ENCODE results near the gene ACOD1.
"Not testable (repeated sequence)": the region's sequence is repeated elsewhere in the genome, so short reads cannot be mapped to it uniquely, and the experiment has no call there.

The ACOD1 gene

GRCh38 chr13:76948149-76948548 lies at the start of gene ACOD1:
ACOD1 (plus strand) TSS chr13:76948511; CDS start chr13:76948559, 48 bp downstream.
- in situ Hi-C loops (cut with HindIII; ENCODE audit: low sequenced_read_pairs), result no loop called here
- TF ChIP-seq, protein P1, sequence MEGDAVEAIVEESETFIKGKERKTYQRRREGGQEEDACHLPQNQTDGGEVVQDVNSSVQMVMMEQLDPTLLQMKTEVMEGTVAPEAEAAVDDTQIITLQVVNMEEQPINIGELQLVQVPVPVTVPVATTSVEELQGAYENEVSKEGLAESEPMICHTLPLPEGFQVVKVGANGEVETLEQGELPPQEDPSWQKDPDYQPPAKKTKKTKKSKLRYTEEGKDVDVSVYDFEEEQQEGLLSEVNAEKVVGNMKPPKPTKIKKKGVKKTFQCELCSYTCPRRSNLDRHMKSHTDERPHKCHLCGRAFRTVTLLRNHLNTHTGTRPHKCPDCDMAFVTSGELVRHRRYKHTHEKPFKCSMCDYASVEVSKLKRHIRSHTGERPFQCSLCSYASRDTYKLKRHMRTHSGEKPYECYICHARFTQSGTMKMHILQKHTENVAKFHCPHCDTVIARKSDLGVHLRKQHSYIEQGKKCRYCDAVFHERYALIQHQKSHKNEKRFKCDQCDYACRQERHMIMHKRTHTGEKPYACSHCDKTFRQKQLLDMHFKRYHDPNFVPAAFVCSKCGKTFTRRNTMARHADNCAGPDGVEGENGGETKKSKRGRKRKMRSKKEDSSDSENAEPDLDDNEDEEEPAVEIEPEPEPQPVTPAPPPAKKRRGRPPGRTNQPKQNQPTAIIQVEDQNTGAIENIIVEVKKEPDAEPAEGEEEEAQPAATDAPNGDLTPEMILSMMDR (IDR thresholded peaks at IDR 0.05; ENCODE audit: low read depth, low read length, missing control alignments), result no peak
- DNase-seq (ENCODE audit: low read depth), result no peak

GRCh38 chr13:76899066-76899465 lies 49.2 kb upstream of the ACOD1 start:
- in situ Hi-C loops (cut with HindIII; ENCODE audit: low sequenced_read_pairs); H3K4me3 ChIP-seq (ENCODE audit: low read depth, low read length); DNase-seq (ENCODE audit: low read depth): not testable (repeated sequence)

More at GRCh38 chr13:76948149-76948548, at the start of gene ACOD1:
- H3K4me3 ChIP-seq (ENCODE audit: low read depth, low read length), result no peak within 1 kb of the TSS

DNA sequence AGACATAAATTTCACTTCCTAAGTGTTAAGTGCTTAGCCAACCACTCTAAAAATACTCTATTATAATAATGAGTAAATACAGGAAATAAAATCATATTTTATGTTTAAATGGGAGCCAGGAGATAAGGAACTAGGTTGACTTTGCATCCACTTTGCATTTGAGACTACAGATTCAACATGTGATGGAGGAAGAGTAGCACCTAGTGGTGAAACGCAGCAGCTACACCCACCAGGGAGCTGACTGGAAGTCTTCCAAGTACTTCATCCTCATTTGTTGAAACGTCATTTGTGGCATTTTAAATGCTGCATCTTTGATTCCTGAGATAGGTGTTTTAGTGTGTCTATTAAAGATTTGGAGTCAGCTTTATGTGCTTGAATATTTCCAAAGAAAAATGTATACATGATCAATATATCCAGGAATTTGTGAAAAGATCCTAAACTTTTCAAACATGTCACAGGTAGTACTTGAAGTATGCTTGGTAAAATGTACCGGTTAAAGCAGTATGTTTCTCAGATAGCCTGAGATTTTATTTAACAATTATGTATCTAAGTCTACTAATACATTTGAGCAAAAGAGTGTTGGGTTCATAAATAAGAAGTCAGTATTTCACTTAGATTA lies 44.7 kb upstream of the ACOD1 start:
- TF ChIP-seq, protein P1 (IDR thresholded peaks at IDR 0.05; ENCODE audit: low read depth, low read length, missing control alignments), result peak; percentile 100
- no peak overlapping the region for H3K4me3 ChIP-seq (ENCODE audit: low read depth, low read length)
- in situ Hi-C loops (cut with HindIII; ENCODE audit: low sequenced_read_pairs), result loop anchor here (25.0 kb wide), 1 partner anchor 1041 kb away; no protein-coding TSS in a partner anchor
- DNase-seq (ENCODE audit: low read depth), result peak; percentile 57

DNA sequence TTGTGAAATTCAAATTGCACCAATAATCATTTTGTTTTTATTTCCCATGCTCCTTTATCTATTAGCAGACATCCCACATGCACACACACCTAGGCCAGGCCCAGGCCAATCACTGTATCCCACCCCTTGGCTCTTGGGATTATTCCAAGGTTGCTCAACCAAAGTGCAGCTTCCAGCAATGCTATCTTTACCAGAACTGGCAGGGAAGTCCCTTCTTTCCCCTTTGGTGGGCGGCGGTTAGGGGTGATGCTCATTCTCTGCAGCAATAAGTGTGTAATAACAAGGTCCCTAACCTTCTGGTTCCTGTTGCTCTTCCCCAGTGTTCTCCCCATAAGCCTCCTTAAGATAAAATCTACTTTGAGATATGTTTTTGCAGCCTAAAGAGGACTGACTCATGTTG lies 43.8 kb upstream of the ACOD1 start:
- TF ChIP-seq, protein P1 (IDR thresholded peaks at IDR 0.05; ENCODE audit: low read depth, low read length, missing control alignments), result no peak
- in situ Hi-C loops (cut with HindIII; ENCODE audit: low sequenced_read_pairs), result loop anchor here (25.0 kb wide), 1 partner anchor 1042 kb away; no protein-coding TSS in a partner anchor
- DNase-seq (ENCODE audit: low read depth), result no peak
- no peak overlapping the region for H3K4me3 ChIP-seq (ENCODE audit: low read depth, low read length)

- DNase-seq (ENCODE audit: low read depth), result no peak
- TF ChIP-seq, protein P1 (IDR thresholded peaks at IDR 0.05; ENCODE audit: low read depth, low read length, missing control alignments), result no peak
- in situ Hi-C loops (cut with HindIII; ENCODE audit: low sequenced_read_pairs), result loop anchor here (25.0 kb wide), 1 partner anchor 1050 kb away; no protein-coding TSS in a partner anchor
- no peak overlapping the region for H3K4me3 ChIP-seq (ENCODE audit: low read depth, low read length)
Observed at GRCh38 chr13:76912476-76912875, 35.8 kb upstream of the ACOD1 start.

GRCh38 chr13:76913898-76914297 lies 34.4 kb upstream of the ACOD1 start:
- in situ Hi-C loops (cut with HindIII; ENCODE audit: low sequenced_read_pairs), result loop anchor here (25.0 kb wide), 1 partner anchor 1052 kb away; no protein-coding TSS in a partner anchor
- TF ChIP-seq, protein P1 (IDR thresholded peaks at IDR 0.05; ENCODE audit: low read depth, low read length, missing control alignments), result no peak
- no peak for DNase-seq (ENCODE audit: low read depth)
- H3K4me3 ChIP-seq (ENCODE audit: low read depth, low read length), result no peak overlapping the region

DNA sequence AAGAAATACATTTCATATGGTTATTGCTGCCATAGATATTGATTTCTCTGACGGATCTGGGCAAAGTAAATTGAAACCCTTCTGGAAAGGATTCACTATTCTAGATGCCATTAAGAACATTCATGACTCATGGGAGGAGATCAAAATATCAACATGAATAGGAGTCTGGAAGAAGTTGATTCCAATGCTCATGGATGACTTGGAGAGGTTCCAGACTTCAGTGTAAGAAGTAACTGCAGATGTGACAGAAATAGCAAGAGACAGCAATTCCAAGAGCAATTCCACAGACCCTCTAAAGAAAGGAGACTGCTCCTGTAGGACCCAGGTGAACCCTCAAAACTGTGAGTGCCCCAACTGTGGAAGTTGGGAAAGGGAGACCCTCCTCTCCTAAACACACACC lies 31.2 kb upstream of the ACOD1 start:
- DNase-seq (ENCODE audit: low read depth), result no peak
- in situ Hi-C loops (cut with HindIII; ENCODE audit: low sequenced_read_pairs), result loop anchor here (25.0 kb wide), 1 partner anchor 1055 kb away; no protein-coding TSS in a partner anchor

GRCh38 chr13:76917755-76918481 lies 30.4 kb upstream of the ACOD1 start:
- DNase-seq (ENCODE audit: low read depth); H3K4me3 ChIP-seq (ENCODE audit: low read depth, low read length): not testable (repeated sequence)
- in situ Hi-C loops (cut with HindIII; ENCODE audit: low sequenced_read_pairs), result loop anchor here (25.0 kb wide), 1 partner anchor 1056 kb away; no protein-coding TSS in a partner anchor

More for the DNA sequence above, 31.2 kb upstream of the ACOD1 start:
- H3K4me3 ChIP-seq (ENCODE audit: low read depth, low read length), result no peak overlapping the region
- TF ChIP-seq, protein P1 (IDR thresholded peaks at IDR 0.05; ENCODE audit: low read depth, low read length, missing control alignments), result no peak
